Keratinocyte (primary cell): Measurements from ENCODE around the gene ANKRD24.

Source experiments
- CTCF ChIP-seq, 3 experiments: IDR thresholded peaks in 1 of 3; conservative IDR thresholded peaks in 1 of 3; optimal IDR thresholded peaks in 1 of 3; 2 replicates in 2 of 3; 3 replicates in 1 of 3; pipeline versions ENCODE3 to v1.5.1; 2011; ENCODE audit warnings: low read length in 3 of 3, mild to moderate bottlenecking in 3 of 3, moderate library complexity in 2 of 3, control low read depth in 1 of 3, inconsistent platforms in 1 of 3; ENCODE audit not compliant: insufficient read depth in 2 of 3; ENCODE audit errors: extremely low read depth in 1 of 3
- EZH2 ChIP-seq: IDR thresholded peaks from one replicate; pipeline ENCODE4 v1.6.1; 2012; ENCODE audit warnings: inconsistent platforms, mild to moderate bottlenecking, low read length, moderate library complexity

DNA sequence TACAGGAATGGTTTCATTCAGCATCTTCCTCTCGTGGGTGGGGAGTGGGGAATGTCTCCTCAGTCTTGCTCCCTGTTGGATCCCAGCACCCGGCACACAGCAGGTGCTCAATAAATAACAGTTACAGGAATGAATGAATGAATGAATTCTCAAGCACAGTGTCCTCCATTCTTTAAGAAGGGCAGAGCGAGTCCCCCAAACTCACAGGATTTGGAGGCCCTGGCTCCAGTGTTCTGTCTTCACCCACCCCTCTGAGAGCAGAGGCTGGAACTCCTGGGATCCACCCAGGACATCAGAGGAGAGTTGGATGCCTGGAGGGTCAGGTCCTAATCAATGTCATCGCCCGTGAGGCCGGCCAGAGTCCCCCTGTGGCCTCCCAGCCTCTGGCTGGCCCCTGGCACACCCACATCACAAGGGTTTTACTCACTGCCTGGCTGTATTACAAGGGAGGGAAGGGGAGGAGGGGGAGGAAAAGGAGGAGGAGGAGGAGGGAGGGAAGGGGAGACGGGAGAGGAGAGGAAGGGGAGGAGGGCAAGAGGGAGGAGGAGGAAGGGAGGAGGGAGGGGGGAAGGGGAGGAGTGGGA is 37.7 kb upstream of the ANKRD24 start:
- TF ChIP-seq CTCF (optimal IDR thresholded peaks at IDR 0.05 in 1 of 3, IDR thresholded peaks at IDR 0.05 in 1 of 3, conservative IDR thresholded peaks at IDR 0.05 in 1 of 3; ENCODE audit: extremely low read depth in 1 of 3, insufficient read depth in 2 of 3, low read length in 3 of 3) (no peak), EZH2 (no peak)
